8988T (cell line): ENCODE results near the gene OBP2A.
A peak's percentile ranks its signal among the peaks of the same experiment; 100 is the strongest.
"Not testable (repeated sequence)": the region's sequence is repeated elsewhere in the genome, so short reads cannot be mapped to it uniquely, and the experiment has no call there.

Experiments used
- DNase-seq: peaks from one replicate; pipeline ENCODE4 v3.0.0; 2011

Gene OBP2A

GRCh38 chr9:135545646-135546176 lies at the start of gene OBP2A:
OBP2A (plus strand) TSS chr9:135546126; CDS start chr9:135546181, 55 bp downstream.
- not testable (repeated sequence) for DNase-seq

GRCh38 chr9:135498381-135499126 lies 47.4 kb upstream of the OBP2A start:
- no peak for DNase-seq

- DNase-seq: peak; percentile 74
These were observed 46.4 kb upstream of the OBP2A start for GRCh38 chr9:135499326-135500070.

GRCh38 chr9:135500071-135500524 lies 45.8 kb upstream of the OBP2A start:
- DNase-seq: no peak

GRCh38 chr9:135500525-135501260 lies 45.2 kb upstream of the OBP2A start, which contains the start of gene MRPS2:
MRPS2 (plus strand) TSS chr9:135500682; CDS start chr9:135500711, 29 bp downstream.
- DNase-seq: peak; percentile 96

- DNase-seq: peak; percentile 84
These were observed 44.4 kb upstream of the OBP2A start for GRCh38 chr9:135501261-135502167.

GRCh38 chr9:135502168-135502872 lies 43.6 kb upstream of the OBP2A start:
- DNase-seq: no peak

GRCh38 chr9:135502873-135503321 lies 43.0 kb upstream of the OBP2A start:
- DNase-seq: no peak

- DNase-seq: no peak
These were observed 42.3 kb upstream of the OBP2A start for GRCh38 chr9:135503371-135504261.

GRCh38 chr9:135504262-135505243 lies 41.4 kb upstream of the OBP2A start:
- DNase-seq: peak; percentile 88

GRCh38 chr9:135505406-135506187 lies 40.3 kb upstream of the OBP2A start:
- no peak for DNase-seq

- no peak for DNase-seq
These were observed 39.4 kb upstream of the OBP2A start for GRCh38 chr9:135506327-135507103.

GRCh38 chr9:135507104-135508035 lies 38.6 kb upstream of the OBP2A start:
- no peak for DNase-seq

- DNase-seq: no peak
These were observed 37.6 kb upstream of the OBP2A start for GRCh38 chr9:135508211-135508820.

GRCh38 chr9:135509458-135509857 lies 36.5 kb upstream of the OBP2A start:
- no peak for DNase-seq

GRCh38 chr9:135512241-135512603 lies 33.7 kb upstream of the OBP2A start:
- DNase-seq: no peak
